NOMO-1 (cell line): ENCODE results near the gene CBX1.

Source experiments
- DNase-seq, 2 experiments: peaks; one replicate each; lab custom pipeline; 2025; ENCODE audit not compliant: unreplicated experiment in 2 of 2; lab: John Stamatoyannopoulos, UW

Gene CBX1

DNA sequence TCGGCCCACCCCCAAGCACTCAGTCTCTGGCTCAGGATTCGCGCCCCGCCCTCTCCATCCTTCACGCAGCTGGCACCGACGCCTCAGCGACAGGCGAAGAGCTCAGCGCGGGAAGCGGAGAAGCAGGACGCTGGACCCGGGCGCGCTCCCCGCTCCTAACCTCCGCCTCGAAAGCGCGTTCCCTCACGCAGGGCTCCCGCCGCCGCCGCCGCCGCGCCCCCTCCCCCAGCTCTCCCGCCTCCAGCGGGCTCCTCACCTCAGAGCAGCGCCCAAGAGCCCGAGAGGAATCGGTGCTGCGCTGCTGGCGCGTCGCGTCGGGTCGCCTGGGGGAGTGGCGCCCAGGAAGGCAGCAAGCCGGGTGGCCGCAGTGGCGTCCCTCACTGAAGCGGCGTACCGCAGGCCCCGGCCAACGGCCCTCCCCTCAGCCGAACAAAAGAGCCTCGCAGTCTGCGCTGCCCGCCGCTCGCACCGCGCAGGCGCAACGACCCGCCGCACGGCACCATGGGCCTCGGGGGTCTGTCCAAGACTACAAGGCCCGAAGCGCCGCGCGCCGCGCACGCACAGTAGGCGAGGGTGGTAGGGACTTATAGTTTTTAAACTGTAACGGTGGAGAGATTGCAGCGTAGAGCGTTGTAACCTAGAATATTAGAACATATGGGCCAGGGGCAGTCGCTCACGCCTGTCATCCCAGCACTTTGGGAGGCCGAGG is at the start of gene CBX1:
TSS of gene CBX1 (minus strand) at position 467 of the 709 bp plus-strand sequence. CDS start 24,474 bp downstream, outside the sequence.
- peak; percentile 86 to 89 for DNase-seq

DNA sequence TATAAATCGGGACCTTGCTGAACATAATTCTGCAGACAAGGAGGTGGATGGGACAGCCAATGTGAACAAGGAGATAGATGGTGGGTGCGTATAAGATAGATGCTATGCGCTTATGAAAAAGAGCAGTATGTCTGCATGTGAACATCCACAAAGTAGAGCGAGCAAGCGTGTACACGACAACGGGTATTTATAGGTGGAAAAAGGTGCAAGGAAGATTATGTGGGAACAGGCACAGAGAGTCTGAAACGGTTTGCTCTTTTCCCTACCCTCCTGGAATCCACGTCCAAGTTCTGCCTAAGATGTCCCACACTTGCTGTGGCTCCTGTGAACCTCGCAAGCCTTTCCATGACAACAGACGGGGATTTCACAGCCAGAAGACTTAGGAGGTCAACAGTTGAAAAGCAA is 49.3 kb upstream of the CBX1 start:
- no peak for DNase-seq

DNA sequence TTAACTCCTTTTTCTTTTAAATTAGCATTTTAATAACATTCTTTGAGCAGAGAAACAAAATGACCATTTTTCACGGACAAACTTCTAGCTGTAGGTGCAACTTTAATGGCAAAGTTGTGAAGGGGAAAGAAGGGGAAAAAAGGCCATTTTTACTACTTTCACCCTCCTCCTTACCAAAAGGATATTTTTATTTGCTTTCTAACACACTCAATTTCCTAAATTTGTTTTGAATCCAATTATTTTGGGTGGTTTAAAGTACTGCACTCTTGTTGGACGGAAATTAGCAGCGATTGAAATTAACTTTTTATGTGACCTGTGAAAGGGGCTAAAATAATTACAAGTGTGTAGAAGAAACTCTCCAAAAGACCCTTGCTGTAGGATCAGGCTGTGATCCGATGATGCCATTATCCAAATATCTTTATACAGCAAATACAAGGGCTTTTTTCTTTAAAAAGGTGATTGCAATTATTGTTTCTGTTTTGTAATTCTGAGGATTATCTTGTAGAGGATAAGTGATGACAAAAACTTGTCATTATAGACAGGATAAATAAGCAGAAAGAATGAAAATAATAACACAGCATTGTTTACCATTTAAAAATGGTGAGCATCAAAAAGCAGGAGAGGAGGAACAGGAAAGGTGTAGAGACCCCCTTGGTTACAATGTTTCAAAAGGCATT is 48.6 kb upstream of the CBX1 start:
- no peak for DNase-seq

DNA sequence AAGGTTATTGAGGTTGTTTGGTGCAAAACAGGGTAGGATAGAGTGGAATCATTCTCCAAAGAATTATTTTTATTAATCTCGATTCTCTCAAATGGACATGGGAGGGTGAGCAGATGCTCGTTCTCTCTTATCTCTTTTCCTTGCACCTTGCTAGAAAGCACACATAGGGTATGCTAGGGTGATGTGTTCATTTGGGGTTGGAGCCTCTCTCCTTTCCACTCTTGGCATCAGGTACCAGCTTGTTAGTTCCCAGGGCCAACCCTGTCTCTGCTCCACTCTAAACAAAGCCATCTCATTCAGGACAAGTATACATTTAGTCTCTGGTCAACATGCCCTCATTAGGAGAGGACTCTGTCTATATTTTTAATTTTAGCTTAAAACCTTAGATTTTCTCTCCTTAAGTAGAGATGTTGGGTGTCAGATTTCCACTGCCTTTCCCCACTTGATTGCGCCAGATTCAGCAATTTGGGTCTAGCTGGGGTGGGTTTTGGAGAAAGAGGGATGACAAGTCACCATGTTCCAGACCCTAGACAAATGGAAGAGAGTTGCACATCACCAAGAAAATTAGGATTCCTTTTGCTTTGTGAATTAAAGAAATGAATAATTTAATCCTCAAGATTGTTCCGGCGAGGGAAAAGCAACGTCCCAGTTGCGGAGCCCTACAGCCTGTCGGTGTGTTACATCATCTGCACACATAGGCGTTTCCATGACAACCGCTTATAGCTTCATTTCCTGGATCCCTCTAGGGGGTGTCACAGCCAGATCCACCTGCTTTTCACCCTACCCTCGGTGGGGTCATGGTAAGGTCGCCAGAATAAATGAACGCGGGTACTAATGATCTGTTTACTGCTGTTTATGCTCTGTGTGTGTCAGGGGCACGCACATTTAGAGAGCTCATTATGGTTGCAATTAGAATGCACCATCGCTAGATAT is 47.8 kb upstream of the CBX1 start:
- DNase-seq: no peak

DNA sequence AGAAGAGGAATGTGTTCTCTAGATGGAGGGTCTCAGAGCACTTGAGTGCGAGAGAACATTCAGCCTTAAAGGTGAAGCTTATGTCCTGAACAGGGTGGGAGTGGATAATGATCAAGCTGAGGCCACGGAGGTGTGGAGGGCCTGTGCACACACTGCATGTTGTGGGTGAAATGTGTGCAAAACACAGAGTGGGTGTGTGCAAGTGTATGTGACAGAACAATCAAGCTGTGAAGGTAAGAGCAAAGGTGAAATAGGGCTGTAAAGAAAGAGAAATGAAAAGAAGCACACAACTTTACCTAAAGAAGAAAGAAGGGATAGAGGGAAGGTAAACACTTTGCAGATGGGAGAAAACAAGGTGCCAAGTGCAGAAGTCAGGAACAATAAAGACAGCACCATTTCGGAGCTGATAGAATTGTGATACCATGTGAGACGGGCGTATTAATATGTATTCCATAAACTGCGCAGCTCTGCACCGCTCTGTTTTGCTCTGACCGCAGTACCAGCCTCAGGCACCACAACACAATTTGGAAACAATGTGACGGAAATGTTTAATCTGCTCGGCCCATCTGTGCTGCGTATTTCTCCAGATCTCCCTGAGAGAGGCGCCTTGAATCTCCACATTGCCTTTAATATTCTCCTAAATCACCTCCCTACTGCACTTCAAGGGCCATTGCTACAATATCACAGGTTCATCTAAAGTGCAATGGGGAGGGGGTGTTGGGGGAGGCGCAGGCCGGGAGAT is 46.9 kb upstream of the CBX1 start:
- DNase-seq: no peak

DNA sequence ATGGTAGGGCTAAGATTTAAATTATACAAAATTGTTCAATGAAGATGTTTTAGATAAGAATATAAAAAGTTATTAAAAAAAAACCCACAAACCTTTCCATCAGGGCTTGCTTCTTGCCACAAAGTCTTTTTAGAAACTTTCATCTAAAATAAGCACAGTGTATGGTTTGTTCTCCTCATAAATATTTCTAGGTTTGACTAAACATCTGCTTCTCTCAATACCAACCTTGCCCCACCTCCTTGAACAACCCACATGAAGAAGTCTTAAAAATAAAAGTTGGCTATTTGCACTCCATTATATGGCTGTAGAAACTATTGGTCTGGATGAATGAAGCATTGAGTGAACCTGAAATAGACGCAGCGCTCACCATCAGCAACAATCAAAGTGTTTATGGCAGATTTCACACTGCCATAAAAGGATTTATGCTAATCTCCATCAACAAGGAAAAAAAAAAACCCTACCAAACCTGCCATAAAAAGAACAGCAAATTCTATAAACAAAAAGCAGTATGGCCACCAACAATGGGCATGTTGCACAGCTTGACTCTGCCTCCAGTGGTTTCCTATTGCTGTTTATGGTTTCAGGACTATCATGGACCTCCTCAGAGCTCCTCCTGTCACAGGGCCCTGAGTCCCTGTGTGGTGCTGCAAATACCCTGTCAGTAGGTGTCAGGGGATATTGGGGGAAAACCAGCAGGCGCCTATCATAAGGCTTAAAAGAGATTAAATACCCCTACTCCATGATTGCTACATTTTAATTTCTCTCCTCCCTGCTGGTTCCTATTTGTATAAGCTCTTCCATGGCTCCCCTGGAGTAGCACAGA is 43.9 kb upstream of the CBX1 start:
- DNase-seq: no peak

DNA sequence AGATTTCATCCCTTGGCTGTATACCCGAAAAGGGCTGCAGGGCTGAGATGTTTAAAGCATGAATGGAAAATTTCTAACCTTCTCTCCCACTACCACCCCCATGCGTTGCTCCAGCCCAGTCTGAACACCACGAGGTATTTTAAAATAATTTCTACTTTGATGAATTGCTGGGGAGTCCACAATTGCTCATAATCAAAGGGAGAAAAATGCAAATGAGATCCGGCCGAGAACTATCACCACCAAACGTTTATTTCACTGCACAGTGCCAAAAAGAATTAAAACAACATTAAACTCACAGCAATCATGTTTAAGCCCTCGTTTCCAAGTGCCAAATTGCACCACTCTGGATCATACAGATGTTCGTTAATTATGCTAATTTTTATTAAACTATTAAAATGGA is 43.0 kb upstream of the CBX1 start:
- DNase-seq: no peak

DNA sequence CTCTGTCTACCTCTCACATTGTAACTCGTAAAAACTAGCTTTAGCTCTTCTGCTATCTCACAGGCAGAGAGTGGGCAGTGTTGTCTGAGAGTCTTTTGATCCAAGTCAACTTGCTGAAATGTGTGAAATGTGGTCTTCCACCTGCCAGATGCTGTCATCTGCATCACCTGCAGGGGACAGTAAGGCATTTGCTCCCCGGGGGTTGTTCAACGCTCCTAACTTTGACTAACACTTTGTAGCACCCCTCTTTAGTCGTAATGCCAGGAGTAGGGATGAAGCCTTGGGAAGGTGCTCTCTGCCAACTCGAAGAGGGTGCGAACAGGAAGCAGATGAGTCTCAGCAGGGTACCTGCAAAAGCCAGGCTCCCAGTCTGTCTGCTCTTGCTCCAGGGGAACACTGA is 42.4 kb upstream of the CBX1 start:
- DNase-seq: no peak

DNA sequence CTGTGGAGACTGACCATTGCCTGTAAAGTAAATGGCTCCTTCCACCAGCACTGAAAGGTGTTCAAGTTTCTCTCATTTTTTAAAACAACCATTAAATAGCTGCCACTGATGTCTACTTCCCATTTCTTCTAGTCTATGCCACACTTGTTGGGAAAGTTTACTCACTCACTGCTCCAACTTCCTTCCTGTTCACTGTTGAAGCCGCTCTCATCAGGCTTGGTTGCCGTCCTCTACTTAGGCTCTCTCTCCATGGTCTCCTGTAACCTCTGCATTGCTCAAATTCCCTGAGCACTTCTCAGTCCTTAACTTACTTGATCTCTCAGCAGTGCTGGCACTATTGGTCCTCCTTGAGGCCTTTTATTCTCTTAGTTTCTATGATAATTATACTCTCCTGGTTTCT is 38.7 kb upstream of the CBX1 start:
- DNase-seq: peak; percentile 27 to 80

DNA sequence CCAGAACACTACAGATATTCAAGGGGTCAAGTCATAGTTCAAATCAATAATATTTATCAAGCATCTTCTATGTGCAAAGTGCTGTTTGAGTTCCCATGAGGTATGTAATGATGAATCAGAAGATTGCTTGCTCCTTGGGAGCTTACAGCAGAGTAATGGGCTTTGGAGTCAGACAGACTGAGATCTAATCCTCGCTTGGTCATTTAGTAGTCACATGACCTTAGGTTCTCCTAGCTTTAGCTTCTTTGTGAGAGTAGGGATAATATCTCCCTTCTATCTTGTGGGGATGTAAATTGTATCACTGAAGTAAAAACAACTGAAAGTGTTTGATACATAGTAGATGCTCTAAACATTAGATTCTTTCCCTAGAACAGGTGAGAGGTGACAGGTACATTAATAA is 36.4 kb upstream of the CBX1 start:
- no peak for DNase-seq

DNA sequence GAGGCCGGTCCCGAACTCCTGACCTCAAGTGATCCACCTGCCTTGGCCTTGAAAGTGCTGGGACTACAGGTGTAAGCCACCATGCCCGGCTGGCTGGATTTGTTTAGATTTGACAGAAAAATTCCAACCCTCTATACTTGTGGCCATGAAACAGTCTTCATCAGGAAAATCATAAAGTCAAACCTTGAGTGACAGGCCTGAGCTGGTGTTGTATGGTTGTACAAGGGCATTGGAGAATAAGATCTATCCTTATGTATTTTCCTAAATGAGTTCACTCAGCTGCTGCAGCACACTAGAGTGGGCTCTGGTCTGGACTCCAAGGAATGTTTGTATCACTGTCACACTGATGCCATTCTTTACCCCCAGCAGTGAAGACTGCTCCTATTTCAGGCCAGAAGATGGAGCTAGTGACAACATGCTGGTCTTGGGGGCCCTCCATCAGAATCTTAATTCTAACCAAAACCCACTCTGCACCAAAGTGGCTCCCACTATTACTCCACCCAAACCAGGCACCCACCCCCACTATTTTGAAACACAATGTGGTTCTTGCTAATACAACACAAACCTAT is 33.7 kb upstream of the CBX1 start:
- no peak for DNase-seq

DNA sequence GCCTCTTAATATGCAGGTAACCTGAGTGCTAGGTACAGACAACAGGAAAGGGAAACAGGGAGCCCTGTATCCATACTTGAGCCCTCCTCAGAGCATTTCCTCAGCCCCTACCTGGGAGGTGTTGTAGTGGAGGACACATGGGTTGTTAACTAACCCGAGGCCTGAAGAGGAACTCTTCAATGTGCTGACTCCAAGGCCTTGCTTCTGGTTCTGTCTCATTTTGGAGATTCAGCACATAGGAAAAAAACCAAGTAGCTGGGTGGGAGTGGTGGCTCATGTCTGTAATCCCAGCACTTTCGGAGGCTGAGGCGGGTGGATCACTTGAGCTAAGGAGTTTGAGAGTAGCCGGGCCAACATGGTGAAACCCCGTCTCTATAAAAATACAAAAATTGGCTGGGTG is 31.1 kb upstream of the CBX1 start:
- DNase-seq: no peak

DNA sequence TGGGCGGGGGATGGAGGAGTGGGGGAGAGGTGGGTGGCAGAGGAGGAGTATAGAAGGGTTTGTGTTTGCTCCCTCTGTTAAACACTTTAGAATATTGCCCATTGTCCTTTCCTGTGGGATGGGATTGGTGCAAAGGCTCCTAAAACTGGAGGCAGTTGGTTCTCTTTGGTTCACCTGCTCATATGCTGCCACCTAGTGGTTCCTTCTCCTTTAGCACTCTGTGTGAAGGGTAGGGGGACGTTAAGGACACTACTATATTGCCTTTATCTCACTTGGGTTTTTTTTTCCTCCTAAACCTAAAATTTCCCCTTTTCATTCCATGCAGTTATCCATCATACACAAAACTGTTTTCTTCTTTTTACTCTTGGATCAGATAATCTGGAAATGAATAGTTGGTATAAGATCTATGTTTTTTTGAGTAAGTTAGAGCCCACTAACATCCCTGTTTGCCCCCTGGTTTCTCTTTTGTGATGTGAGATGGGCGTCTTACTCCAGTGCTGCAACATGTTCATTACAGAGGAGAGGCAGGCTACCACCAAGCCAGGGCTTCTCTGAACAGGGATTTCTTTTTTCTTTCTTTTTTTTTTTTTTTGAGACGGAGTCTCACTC is 30.0 kb upstream of the CBX1 start:
- peak; percentile 22 to 52 for DNase-seq

DNA sequence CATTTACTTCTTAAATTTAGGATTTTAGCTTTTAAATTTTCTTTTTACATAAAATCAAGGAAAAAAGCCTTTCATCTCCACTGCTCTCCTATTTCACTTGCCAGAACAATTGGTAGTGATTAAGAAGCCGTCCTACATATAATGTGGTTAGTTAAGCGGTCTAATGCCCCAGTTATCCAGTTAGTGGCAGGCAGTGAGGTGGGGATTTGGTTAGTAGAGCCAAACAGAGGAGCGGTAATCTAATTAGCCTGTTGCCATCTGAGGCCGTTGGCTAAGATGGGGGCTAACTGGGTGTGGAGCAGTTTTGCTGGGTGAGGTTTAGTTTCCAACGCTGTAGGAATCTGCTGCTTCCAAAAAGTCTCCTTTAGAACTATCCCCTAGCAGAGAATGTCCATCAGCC is 28.7 kb upstream of the CBX1 start:
- DNase-seq: no peak

DNA sequence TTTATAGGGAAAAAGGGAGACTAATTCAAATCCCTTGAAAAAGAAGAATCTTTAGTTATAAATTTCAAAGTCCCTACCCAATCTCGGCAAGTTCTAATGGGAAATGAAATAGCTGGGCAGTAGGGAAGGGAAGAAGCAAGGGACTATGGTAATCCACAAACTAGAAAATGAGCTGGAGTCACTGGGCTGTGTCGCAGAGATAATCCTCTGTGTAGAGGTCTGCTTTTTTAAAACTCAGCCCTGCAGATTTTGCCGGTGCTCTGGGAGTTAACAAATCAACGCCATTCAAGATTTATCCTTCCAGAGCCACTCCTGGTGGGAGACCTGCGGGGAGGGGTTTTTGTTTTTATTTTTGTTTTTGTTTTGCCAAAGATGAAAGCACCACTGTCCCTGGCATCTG is 27.1 kb upstream of the CBX1 start:
- DNase-seq: no peak

DNA sequence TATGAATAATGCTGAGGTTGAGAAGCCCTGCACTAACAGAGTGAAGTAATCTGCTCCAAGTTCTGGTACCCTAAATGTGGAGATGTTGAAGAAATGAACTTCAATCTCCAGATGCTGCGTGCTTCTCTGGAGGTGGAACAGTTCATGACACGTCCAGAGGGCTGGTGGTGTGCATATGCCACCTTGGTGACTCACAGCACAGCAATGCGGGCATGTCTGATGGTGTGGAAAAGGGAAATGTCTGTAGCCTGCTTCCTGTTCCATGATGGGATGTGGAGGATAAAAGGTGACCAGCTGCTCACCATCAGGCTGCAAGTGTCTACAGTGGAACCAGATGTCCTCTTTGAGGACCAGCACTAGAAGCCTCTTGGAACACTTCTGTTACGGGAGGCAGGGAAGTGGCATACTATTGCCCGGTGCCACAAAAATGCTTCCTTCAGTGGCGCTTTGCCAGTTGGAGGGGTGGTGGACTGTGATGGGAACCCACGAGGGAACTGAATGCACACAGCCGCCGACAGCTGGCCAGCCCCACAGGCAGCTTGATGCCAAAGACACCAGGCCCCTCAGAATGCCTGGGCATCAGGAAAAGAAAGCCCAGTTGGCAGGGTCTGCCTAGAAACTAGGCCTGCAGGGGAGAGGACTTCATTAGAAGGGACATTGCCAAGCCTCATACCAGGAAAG is 26.2 kb upstream of the CBX1 start:
- DNase-seq: no peak

DNA sequence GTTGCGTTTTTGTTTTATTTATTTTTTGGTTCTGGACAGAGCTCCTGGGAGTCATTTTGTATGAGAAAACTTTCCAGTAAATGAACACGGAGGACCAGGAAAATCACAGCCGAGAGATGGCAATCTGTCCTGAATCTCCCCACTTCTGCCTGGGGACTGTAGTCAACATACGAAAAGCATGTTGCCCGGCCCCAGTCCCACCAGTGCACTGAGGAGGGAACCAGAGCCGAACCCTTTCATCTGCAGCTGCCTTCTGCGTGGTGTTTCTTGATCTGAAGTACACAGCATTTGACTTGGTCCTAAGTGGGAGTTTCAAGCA is 25.2 kb upstream of the CBX1 start:
- DNase-seq: no peak

DNA sequence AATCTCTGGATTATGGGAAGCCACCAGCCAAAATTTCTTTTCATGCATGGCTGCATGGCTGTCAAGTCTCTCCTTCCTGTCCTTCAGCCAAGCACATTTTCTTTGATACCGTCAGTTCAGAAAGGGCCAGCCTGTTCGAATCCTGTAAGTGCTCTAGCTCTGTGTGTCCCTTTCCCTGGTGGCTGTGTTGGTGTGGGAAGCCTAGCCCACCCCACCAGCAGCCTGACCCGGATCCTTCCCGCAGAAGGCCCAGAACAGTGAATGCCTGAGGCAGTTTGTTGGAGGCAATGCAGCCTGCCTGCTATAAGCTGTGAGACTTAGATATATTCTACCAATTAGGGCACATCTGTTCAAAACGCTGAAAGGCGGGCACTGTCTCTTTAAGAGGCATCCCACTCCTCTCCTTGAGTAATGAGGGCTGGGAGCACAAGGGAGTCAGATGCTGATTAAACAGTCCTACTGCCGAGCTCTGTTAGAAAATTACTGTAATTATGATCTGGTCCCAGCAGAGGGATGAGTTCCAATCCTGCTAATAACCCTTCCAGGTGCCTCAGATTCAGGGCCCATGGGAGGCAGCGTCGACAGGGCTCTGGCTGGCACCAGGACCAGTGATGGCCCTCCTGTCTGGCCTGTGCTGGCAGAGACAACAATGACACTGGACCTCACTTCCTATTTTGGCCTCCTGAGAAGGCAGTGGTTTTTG is 24.7 kb upstream of the CBX1 start:
- DNase-seq: no peak
